ENCODE results near the gene WNT5A. TPM values are rescaled to one million over a fixed set of nuclear protein-coding genes. Genes with fewer than 3 reads are reported as not detected.

WNT5A gene
- polyA plus RNA-seq, 2 of the 4 experiments (the other 2 are of a cell fraction) = 0.10 to 1.1 TPM

DNA sequence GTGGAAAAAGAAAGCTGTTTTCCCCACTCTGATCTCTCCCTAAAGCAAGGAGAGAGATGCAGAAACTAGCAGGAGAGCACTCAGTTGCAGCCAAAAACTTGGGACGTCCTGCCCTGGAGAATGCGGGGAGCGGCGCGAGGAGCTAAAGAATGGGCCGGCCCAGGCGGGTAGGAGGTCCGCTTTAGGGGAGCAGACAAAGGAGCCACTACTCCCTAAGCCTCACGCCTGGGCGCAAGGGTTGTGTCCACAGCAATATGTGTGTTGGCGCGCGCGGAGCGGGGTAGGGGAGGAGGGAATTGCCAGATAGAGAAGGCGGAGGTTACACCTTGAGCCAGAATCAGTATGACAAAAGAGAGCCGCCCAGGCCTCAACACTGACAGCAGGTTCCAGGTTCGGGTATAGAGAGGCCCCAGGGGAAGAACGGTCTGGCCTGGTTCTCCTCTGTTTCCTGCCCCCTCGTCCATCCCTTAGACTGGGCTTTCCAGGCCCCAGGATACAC lies 2.9 kb downstream of the WNT5A start:
- TF ChIP-seq MYC (IDR thresholded peaks at IDR 0.05; ENCODE audit: borderline replicate concordance, low read length) (no peak), NPAS2 (CRISPR knock-in tag; IDR thresholded peaks at IDR 0.05; ENCODE audit: borderline replicate concordance) (no peak), NR3C1 (IDR thresholded peaks at IDR 0.05) (no peak), JUN (IDR thresholded peaks at IDR 0.05) (no peak), ZFP36 (IDR thresholded peaks at IDR 0.05; ENCODE audit: borderline replicate concordance, partially characterized antibody) (no peak), POLR2AphosphoS2 (conservative IDR thresholded peaks at IDR 0.05; ENCODE audit: low read length) (no peak)
- TF ChIP-seq, protein P1, sequence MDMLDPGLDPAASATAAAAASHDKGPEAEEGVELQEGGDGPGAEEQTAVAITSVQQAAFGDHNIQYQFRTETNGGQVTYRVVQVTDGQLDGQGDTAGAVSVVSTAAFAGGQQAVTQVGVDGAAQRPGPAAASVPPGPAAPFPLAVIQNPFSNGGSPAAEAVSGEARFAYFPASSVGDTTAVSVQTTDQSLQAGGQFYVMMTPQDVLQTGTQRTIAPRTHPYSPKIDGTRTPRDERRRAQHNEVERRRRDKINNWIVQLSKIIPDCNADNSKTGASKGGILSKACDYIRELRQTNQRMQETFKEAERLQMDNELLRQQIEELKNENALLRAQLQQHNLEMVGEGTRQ (IDR thresholded peaks at IDR 0.05) = no peak
- no peaks in the 10 kb centered on the region for H3K9me3 ChIP-seq
- FAIRE-seq = no peak
- CTCF ChIA-PET = interaction anchor here (0.8 to 1.1 kb wide), 2 partner anchors 21 to 765 kb away, joined by 3 read pairs; no protein-coding TSS in a partner anchor
- no peak for DNase-seq (ENCODE audit: low read depth in 1 of 2, low spot score in 1 of 2)
- peaks cover 4% of the 10 kb centered on the region; the same call in 1 of the 3 replicates for H3K4me1 ChIP-seq
- no peak overlapping the region for H3K4me3 ChIP-seq
- no peak overlapping the region for H3K4me2 ChIP-seq
- 77% methylated on average over 19 of the region's 20 CpGs for WGBS (ENCODE audit: missing lambda C conversion rate)
- no peak for ATAC-seq
- POLR2A ChIA-PET = no interaction called here
- no peak overlapping the region for H3K27ac ChIP-seq

DNA sequence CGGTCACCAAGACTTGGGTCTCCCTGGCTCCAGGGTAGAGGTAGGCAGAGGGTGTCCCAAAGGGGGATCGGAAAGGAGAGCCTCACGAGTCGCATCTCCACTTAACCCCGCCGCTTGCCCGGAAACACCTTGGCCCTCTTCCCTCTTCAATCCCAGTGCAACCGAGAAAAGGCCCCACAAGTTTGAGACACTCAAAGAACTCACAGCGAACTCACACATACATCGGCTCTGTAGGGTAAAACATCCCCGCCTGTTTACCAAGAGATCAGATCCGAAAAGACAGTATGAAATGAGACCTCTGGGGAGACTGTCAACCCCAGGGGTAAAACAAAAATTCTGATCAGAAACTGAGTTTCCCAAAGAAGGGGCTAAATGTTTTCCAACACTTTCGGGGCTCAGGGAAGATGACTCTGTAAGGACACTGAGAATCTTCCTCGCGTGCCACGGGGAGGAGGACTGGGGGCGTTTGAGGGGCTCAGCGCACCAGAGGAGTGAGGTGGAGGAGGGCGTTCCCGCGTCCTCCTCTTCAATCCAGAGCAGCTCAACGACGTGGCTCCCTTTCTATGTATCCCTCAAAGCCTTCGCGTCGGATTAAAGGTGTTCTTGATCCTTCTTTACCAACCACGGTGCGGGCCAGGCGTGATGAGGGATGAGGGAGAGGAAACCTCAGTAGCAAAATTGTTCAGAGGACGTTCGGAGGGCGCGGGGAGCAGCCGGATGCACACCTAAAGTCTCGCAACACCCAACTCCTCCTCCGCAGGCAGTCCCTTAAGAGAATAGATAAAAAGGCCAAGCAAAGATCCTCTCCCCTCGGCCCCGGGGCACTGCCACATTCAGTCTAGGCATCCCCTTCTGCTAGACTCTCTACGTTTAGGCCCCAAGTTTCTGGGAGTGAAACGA lies 3.7 kb downstream of the WNT5A start:
- DNase-seq (ENCODE audit: low read depth in 1 of 2, low spot score in 1 of 2) (no peak), ATAC-seq (no peak), FAIRE-seq (no peak)
- POLR2A ChIA-PET = no interaction called here
- no peaks in the 10 kb centered on the region for H3K9me3 ChIP-seq
- H3K4me2 ChIP-seq = no peak overlapping the region
- CTCF ChIA-PET = interaction anchor here (1.1 kb wide), 1 partner anchor 766 kb away, joined by 3 read pairs; no protein-coding TSS in a partner anchor
- no peak overlapping the region for H3K27ac ChIP-seq
- H3K4me1 ChIP-seq = no peaks in the 10 kb centered on the region
- no peak overlapping the region for H3K4me3 ChIP-seq
- 74% methylated on average over 40 of the region's 40 CpGs for WGBS (ENCODE audit: missing lambda C conversion rate)
- TF ChIP-seq, protein P2, sequence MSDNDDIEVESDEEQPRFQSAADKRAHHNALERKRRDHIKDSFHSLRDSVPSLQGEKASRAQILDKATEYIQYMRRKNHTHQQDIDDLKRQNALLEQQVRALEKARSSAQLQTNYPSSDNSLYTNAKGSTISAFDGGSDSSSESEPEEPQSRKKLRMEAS (IDR thresholded peaks at IDR 0.05) = no peak
- TF ChIP-seq, protein P3, sequence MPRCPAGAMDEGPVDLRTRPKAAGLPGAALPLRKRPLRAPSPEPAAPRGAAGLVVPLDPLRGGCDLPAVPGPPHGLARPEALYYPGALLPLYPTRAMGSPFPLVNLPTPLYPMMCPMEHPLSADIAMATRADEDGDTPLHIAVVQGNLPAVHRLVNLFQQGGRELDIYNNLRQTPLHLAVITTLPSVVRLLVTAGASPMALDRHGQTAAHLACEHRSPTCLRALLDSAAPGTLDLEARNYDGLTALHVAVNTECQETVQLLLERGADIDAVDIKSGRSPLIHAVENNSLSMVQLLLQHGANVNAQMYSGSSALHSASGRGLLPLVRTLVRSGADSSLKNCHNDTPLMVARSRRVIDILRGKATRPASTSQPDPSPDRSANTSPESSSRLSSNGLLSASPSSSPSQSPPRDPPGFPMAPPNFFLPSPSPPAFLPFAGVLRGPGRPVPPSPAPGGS (IDR thresholded peaks at IDR 0.05) = no peak
- TF ChIP-seq GATA3 (IDR thresholded peaks at IDR 0.05; ENCODE audit: borderline replicate concordance) (no peak), FOSB (CRISPR knock-in tag; IDR thresholded peaks at IDR 0.05) (no peak), ESRRA (IDR thresholded peaks at IDR 0.05; ENCODE audit: borderline replicate concordance, low read length) (no peak), EHMT2 (IDR thresholded peaks at IDR 0.05; ENCODE audit: low read depth) (no peak), TFCP2L1 (CRISPR knock-in tag; IDR thresholded peaks at IDR 0.05) (no peak), RAD21 (conservative IDR thresholded peaks at IDR 0.05 in 1 of 2, IDR thresholded peaks at IDR 0.05 in 1 of 2) (no peak), POLR2AphosphoS2 (conservative IDR thresholded peaks at IDR 0.05; ENCODE audit: low read length) (no peak), PHF8 (IDR thresholded peaks at IDR 0.05; ENCODE audit: borderline replicate concordance, low read depth) (no peak), NPAS2 (CRISPR knock-in tag; IDR thresholded peaks at IDR 0.05; ENCODE audit: borderline replicate concordance) (no peak), KDM1A (IDR thresholded peaks at IDR 0.05; ENCODE audit: low read depth) (no peak), FOXS1 (CRISPR knock-in tag; IDR thresholded peaks at IDR 0.05) (no peak)
- TF ChIP-seq, protein P4, sequence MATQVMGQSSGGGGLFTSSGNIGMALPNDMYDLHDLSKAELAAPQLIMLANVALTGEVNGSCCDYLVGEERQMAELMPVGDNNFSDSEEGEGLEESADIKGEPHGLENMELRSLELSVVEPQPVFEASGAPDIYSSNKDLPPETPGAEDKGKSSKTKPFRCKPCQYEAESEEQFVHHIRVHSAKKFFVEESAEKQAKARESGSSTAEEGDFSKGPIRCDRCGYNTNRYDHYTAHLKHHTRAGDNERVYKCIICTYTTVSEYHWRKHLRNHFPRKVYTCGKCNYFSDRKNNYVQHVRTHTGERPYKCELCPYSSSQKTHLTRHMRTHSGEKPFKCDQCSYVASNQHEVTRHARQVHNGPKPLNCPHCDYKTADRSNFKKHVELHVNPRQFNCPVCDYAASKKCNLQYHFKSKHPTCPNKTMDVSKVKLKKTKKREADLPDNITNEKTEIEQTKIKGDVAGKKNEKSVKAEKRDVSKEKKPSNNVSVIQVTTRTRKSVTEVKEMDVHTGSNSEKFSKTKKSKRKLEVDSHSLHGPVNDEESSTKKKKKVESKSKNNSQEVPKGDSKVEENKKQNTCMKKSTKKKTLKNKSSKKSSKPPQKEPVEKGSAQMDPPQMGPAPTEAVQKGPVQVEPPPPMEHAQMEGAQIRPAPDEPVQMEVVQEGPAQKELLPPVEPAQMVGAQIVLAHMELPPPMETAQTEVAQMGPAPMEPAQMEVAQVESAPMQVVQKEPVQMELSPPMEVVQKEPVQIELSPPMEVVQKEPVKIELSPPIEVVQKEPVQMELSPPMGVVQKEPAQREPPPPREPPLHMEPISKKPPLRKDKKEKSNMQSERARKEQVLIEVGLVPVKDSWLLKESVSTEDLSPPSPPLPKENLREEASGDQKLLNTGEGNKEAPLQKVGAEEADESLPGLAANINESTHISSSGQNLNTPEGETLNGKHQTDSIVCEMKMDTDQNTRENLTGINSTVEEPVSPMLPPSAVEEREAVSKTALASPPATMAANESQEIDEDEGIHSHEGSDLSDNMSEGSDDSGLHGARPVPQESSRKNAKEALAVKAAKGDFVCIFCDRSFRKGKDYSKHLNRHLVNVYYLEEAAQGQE (IDR thresholded peaks at IDR 0.05) = no peak
- TF ChIP-seq, protein P5, sequence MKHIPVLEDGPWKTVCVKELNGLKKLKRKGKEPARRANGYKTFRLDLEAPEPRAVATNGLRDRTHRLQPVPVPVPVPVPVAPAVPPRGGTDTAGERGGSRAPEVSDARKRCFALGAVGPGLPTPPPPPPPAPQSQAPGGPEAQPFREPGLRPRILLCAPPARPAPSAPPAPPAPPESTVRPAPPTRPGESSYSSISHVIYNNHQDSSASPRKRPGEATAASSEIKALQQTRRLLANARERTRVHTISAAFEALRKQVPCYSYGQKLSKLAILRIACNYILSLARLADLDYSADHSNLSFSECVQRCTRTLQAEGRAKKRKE (CRISPR knock-in tag; IDR thresholded peaks at IDR 0.05; ENCODE audit: low read depth) = no peak
- TF ChIP-seq, protein P6, sequence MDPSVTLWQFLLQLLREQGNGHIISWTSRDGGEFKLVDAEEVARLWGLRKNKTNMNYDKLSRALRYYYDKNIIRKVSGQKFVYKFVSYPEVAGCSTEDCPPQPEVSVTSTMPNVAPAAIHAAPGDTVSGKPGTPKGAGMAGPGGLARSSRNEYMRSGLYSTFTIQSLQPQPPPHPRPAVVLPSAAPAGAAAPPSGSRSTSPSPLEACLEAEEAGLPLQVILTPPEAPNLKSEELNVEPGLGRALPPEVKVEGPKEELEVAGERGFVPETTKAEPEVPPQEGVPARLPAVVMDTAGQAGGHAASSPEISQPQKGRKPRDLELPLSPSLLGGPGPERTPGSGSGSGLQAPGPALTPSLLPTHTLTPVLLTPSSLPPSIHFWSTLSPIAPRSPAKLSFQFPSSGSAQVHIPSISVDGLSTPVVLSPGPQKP (IDR thresholded peaks at IDR 0.05; ENCODE audit: low read depth, low read length) = no peak
